HepG2 (cell line): ENCODE results near the gene PPP4R4. TPM values are rescaled to one million over a fixed set of nuclear protein-coding genes. Genes with fewer than 3 reads are reported as not detected.

Source experiments
- FOSL1 ChIP-seq: sonication (generic); formaldehyde crosslinking; IDR thresholded peaks from 2 replicates; pipeline ENCODE4 v1.9.0; 2021; ENCODE audit warnings: missing genetic modification reagents, borderline replicate concordance
- KLF13 ChIP-seq: sonication (generic); formaldehyde crosslinking; IDR thresholded peaks from 2 replicates; pipeline ENCODE4 v1.4.0; 2020; ENCODE audit warnings: mild to moderate bottlenecking, missing genetic modification reagents
- MBNL3 ChIP-seq: fragments of 250-450 bp; sonication (Bioruptor Pico); conservative IDR thresholded peaks from 2 replicates; pipeline ENCODE4 v1.8.0; 2022; ENCODE audit warnings: mild to moderate bottlenecking, inconsistent platforms
- NCOR1 ChIP-seq: fragments of 200-600 bp; sonication (generic); IDR thresholded peaks from 2 replicates; pipeline ENCODE4 v1.7.0; 2017; ENCODE audit warnings: antibody characterized with exemption, low read length, borderline replicate concordance
- PAF1 ChIP-seq: IDR thresholded peaks from 2 replicates; pipeline ENCODE4 v1.6.1; 2016; ENCODE audit warnings: missing genetic modification reagents, missing compliant biosample characterization
- SATB2 ChIP-seq: sonication (generic); formaldehyde crosslinking; IDR thresholded peaks from 2 replicates; pipeline ENCODE4 v1.5.0; 2020; ENCODE audit warnings: missing genetic modification reagents
- SP4 ChIP-seq: sonication (generic); formaldehyde crosslinking; IDR thresholded peaks from 2 replicates; pipeline ENCODE4 v1.8.1; 2023; ENCODE audit warnings: mild to moderate bottlenecking, missing genetic modification reagents
- TBL1XR1 ChIP-seq: fragments of 150-350 bp; IDR thresholded peaks from 2 replicates; pipeline ENCODE4 v1.6.1; 2014; ENCODE audit warnings: borderline replicate concordance, low read length; ENCODE audit not compliant: partially characterized antibody
- TBP ChIP-seq: sonication (generic); formaldehyde crosslinking; IDR thresholded peaks from 2 replicates; pipeline ENCODE4 v1.5.0; 2020; ENCODE audit warnings: missing genetic modification reagents
- TEAD3 ChIP-seq: optimal IDR thresholded peaks from 2 replicates; pipeline ENCODE3; 2016; ENCODE audit warnings: borderline replicate concordance
- ZMYM4 ChIP-seq: sonication (generic); formaldehyde crosslinking; IDR thresholded peaks from 2 replicates; pipeline ENCODE4 v1.8.1; 2023; ENCODE audit warnings: mild to moderate bottlenecking, missing genetic modification reagents
- ZNF138 ChIP-seq: sonication (generic); formaldehyde crosslinking; IDR thresholded peaks from 2 replicates; pipeline ENCODE4 v1.5.0; 2020; ENCODE audit warnings: mild to moderate bottlenecking, low read depth, missing genetic modification reagents
- ZNF354B ChIP-seq: sonication (generic); formaldehyde crosslinking; IDR thresholded peaks from 2 replicates; pipeline ENCODE4 v1.8.0; 2022; ENCODE audit warnings: mild to moderate bottlenecking, missing genetic modification reagents
- ZNF484 ChIP-seq: sonication (generic); formaldehyde crosslinking; IDR thresholded peaks from 2 replicates; pipeline ENCODE4 v1.5.1; 2020; ENCODE audit warnings: mild to moderate bottlenecking, low read depth, missing genetic modification reagents, borderline replicate concordance
- ZSCAN9 ChIP-seq: IDR thresholded peaks from 2 replicates; pipeline ENCODE4 v1.6.1; 2016; ENCODE audit warnings: borderline replicate concordance
- polyA plus RNA-seq, 8 experiments: library from polyadenylated mRNA; depleted of rRNA in 3 of 8; stranded (reverse) in 7 of 8; unstranded in 1 of 8; fragments of >200 nt; fragmentation: Illumina TruSeq in 4 of 8; extraction: Trizol in 4 of 8; gene quantifications; 2 replicates each; pipeline versions ENCODE4 v1.2.1 to v1.2.3, GENCODE V29; 2011 to 2016; ENCODE audit warnings: low read depth in 4 of 8, missing spikeins in 1 of 8, mixed read lengths in 1 of 8; ENCODE audit not compliant: insufficient read depth in 1 of 8
- total RNA-seq, 5 experiments: library from RNA; depleted of rRNA; stranded (reverse); fragments of >200 nt; fragmentation: Illumina TruSeq; extraction: Trizol; gene quantifications; 2 replicates each; pipeline ENCODE4 v1.2.3, GENCODE V29; 2016; ENCODE audit warnings: low read depth in 1 of 5
- TF ChIP-seq, protein P1 (sequence below): sonication (generic); formaldehyde crosslinking; IDR thresholded peaks from 2 replicates; pipeline ENCODE4 v1.5.0; 2020; ENCODE audit warnings: mild to moderate bottlenecking, missing genetic modification reagents, borderline replicate concordance
- TF ChIP-seq, protein P2 (sequence below): sonication (generic); formaldehyde crosslinking; IDR thresholded peaks from 2 replicates; pipeline ENCODE4 v1.4.0; 2020; ENCODE audit warnings: low read depth, mild to moderate bottlenecking, missing genetic modification reagents
- TF ChIP-seq, protein P3 (sequence below): sonication (generic); formaldehyde crosslinking; IDR thresholded peaks from 2 replicates; pipeline ENCODE4 v1.4.0; 2020; ENCODE audit warnings: missing genetic modification reagents; ENCODE audit errors: not compliant biosample characterization
- TF ChIP-seq, protein P4 (sequence below): sonication (generic); formaldehyde crosslinking; IDR thresholded peaks from 2 replicates; pipeline ENCODE4 v1.4.0; 2020; ENCODE audit warnings: mild to moderate bottlenecking, missing genetic modification reagents

Gene PPP4R4
- total and polyA plus RNA-seq, 2 of the 13 experiments (the other 11 are each of a cell fraction or from before 2014, with no cell fraction given) = 9.5 to 19.8 TPM

DNA sequence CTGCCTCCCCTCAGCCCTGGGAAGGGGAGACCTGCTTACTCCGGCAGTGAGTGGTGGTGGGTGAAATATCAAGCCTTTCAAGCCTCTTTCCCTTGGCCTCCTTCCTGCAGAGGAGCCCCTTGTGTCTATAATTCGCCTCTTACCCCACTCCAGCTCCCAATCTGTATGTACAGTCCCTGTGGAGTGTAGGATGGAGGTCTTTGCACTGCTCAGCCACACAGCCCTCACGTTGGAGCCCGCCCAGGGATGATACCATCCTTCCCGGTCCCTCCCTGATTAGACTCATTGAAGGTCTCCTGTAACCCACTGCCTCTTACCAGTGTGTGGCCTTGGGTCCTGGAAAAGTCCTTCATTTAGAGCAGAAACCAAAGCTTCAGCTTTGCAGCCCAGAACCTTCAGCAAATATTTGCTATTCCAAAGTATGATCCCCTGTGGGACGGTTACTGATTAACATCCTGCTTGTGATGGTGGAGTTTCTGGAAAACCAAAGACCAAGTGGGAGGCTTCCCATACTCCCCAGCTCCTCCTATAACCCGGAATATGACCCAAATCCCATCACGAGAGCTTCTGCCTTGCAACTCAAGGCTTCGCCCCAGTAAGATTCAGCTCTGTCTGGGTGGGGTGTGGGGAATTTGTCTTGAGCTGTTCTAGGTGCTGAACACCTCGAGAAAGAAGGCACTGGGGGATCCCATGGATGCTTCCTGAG lies 118.9 kb downstream of the PPP4R4 start, which contains the start of gene SERPINA10 (continued):
- TF ChIP-seq, protein P1, sequence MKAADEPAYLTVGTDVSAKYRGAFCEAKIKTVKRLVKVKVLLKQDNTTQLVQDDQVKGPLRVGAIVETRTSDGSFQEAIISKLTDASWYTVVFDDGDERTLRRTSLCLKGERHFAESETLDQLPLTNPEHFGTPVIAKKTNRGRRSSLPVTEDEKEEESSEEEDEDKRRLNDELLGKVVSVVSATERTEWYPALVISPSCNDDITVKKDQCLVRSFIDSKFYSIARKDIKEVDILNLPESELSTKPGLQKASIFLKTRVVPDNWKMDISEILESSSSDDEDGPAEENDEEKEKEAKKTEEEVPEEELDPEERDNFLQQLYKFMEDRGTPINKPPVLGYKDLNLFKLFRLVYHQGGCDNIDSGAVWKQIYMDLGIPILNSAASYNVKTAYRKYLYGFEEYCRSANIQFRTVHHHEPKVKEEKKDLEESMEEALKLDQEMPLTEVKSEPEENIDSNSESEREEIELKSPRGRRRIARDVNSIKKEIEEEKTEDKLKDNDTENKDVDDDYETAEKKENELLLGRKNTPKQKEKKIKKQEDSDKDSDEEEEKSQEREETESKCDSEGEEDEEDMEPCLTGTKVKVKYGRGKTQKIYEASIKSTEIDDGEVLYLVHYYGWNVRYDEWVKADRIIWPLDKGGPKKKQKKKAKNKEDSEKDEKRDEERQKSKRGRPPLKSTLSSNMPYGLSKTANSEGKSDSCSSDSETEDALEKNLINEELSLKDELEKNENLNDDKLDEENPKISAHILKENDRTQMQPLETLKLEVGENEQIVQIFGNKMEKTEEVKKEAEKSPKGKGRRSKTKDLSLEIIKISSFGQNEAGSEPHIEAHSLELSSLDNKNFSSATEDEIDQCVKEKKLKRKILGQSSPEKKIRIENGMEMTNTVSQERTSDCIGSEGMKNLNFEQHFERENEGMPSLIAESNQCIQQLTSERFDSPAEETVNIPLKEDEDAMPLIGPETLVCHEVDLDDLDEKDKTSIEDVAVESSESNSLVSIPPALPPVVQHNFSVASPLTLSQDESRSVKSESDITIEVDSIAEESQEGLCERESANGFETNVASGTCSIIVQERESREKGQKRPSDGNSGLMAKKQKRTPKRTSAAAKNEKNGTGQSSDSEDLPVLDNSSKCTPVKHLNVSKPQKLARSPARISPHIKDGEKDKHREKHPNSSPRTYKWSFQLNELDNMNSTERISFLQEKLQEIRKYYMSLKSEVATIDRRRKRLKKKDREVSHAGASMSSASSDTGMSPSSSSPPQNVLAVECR (CRISPR knock-in tag) = no peak; the same call in none of the 2 replicates
- TF ChIP-seq TBL1XR1 (peak; percentile 68), NCOR1 (peak; percentile 53), ZSCAN9 (CRISPR knock-in tag) (peak; percentile 53), FOSL1 (CRISPR knock-in tag) (no peak), ZMYM4 (CRISPR knock-in tag) (peak; percentile 77), MBNL3 (CRISPR knock-in tag) (no peak), TEAD3 (peak; percentile 70), KLF13 (CRISPR knock-in tag) (no peak), SP4 (CRISPR knock-in tag) (0 out of 2 replicates have a peak, but pooled peaks have one; percentile 35), ZNF138 (no peak), ZNF484 (CRISPR knock-in tag) (no peak), PAF1 (no peak), TBP (no peak), SATB2 (CRISPR knock-in tag) (no peak), ZNF354B (CRISPR knock-in tag) (no peak)
- TF ChIP-seq, protein P2, sequence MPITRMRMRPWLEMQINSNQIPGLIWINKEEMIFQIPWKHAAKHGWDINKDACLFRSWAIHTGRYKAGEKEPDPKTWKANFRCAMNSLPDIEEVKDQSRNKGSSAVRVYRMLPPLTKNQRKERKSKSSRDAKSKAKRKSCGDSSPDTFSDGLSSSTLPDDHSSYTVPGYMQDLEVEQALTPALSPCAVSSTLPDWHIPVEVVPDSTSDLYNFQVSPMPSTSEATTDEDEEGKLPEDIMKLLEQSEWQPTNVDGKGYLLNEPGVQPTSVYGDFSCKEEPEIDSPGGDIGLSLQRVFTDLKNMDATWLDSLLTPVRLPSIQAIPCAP (CRISPR knock-in tag) = no peak
- TF ChIP-seq, protein P3, sequence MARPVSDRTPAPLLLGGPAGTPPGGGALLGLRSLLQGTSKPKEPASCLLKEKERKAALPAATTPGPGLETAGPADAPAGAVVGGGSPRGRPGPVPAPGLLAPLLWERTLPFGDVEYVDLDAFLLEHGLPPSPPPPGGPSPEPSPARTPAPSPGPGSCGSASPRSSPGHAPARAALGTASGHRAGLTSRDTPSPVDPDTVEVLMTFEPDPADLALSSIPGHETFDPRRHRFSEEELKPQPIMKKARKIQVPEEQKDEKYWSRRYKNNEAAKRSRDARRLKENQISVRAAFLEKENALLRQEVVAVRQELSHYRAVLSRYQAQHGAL (CRISPR knock-in tag) = no peak
- TF ChIP-seq, protein P4, sequence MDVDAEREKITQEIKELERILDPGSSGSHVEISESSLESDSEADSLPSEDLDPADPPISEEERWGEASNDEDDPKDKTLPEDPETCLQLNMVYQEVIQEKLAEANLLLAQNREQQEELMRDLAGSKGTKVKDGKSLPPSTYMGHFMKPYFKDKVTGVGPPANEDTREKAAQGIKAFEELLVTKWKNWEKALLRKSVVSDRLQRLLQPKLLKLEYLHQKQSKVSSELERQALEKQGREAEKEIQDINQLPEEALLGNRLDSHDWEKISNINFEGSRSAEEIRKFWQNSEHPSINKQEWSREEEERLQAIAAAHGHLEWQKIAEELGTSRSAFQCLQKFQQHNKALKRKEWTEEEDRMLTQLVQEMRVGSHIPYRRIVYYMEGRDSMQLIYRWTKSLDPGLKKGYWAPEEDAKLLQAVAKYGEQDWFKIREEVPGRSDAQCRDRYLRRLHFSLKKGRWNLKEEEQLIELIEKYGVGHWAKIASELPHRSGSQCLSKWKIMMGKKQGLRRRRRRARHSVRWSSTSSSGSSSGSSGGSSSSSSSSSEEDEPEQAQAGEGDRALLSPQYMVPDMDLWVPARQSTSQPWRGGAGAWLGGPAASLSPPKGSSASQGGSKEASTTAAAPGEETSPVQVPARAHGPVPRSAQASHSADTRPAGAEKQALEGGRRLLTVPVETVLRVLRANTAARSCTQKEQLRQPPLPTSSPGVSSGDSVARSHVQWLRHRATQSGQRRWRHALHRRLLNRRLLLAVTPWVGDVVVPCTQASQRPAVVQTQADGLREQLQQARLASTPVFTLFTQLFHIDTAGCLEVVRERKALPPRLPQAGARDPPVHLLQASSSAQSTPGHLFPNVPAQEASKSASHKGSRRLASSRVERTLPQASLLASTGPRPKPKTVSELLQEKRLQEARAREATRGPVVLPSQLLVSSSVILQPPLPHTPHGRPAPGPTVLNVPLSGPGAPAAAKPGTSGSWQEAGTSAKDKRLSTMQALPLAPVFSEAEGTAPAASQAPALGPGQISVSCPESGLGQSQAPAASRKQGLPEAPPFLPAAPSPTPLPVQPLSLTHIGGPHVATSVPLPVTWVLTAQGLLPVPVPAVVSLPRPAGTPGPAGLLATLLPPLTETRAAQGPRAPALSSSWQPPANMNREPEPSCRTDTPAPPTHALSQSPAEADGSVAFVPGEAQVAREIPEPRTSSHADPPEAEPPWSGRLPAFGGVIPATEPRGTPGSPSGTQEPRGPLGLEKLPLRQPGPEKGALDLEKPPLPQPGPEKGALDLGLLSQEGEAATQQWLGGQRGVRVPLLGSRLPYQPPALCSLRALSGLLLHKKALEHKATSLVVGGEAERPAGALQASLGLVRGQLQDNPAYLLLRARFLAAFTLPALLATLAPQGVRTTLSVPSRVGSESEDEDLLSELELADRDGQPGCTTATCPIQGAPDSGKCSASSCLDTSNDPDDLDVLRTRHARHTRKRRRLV (CRISPR knock-in tag) = no peak
